WTC11 (cell line): ENCODE measurements around the gene DNTT.

Source experiments
- CTCF ChIP-seq: fragments of 200-600 bp; IDR thresholded peaks from 2 replicates; pipeline ENCODE4 v1.8.0; 2022; ENCODE audit warnings: antibody characterized with exemption
- IRF2 ChIP-seq: sonication (generic); formaldehyde crosslinking; IDR thresholded peaks from 2 replicates; pipeline ENCODE4 v1.8.0; 2022; ENCODE audit warnings: low read depth, missing genetic modification reagents, borderline replicate concordance
- JUN ChIP-seq: sonication (generic); formaldehyde crosslinking; IDR thresholded peaks from 2 replicates; pipeline ENCODE4 v1.8.0; 2023; ENCODE audit warnings: mild to moderate bottlenecking, missing genetic modification reagents
- MAX ChIP-seq: sonication (generic); formaldehyde crosslinking; IDR thresholded peaks from 2 replicates; pipeline ENCODE4 v1.8.0; 2022; ENCODE audit warnings: mild to moderate bottlenecking, missing genetic modification reagents
- SMAD4 ChIP-seq: sonication (generic); formaldehyde crosslinking; IDR thresholded peaks from 2 replicates; pipeline ENCODE4 v1.8.0; 2022; ENCODE audit warnings: mild to moderate bottlenecking, missing genetic modification reagents
- SP1 ChIP-seq: sonication (generic); formaldehyde crosslinking; conservative IDR thresholded peaks from 2 replicates; pipeline ENCODE4 v1.8.1; 2022; ENCODE audit warnings: missing genetic modification reagents
- TEAD4 ChIP-seq: sonication (generic); formaldehyde crosslinking; IDR thresholded peaks from 2 replicates; pipeline ENCODE4 v1.8.0; 2022; ENCODE audit warnings: mild to moderate bottlenecking, missing genetic modification reagents
- ZNF121 ChIP-seq: sonication (generic); formaldehyde crosslinking; IDR thresholded peaks from 2 replicates; pipeline ENCODE4 v1.8.0; 2023; ENCODE audit warnings: missing genetic modification reagents
- ZNF396 ChIP-seq: fragments of 250-450 bp; sonication (Bioruptor Pico); IDR thresholded peaks from 2 replicates; pipeline ENCODE4 v1.8.0; 2021; ENCODE audit warnings: mild to moderate bottlenecking, moderate library complexity, borderline replicate concordance
- ZNF532 ChIP-seq: fragments of 250-450 bp; sonication (Bioruptor Pico); IDR thresholded peaks from 2 replicates; pipeline ENCODE4 v1.9.0; 2021; ENCODE audit warnings: mild to moderate bottlenecking, borderline replicate concordance
- TF ChIP-seq, protein P1 (sequence below): sonication (generic); formaldehyde crosslinking; IDR thresholded peaks from 2 replicates; pipeline ENCODE4 v1.8.1; 2023; ENCODE audit warnings: mild to moderate bottlenecking, missing genetic modification reagents

DNA sequence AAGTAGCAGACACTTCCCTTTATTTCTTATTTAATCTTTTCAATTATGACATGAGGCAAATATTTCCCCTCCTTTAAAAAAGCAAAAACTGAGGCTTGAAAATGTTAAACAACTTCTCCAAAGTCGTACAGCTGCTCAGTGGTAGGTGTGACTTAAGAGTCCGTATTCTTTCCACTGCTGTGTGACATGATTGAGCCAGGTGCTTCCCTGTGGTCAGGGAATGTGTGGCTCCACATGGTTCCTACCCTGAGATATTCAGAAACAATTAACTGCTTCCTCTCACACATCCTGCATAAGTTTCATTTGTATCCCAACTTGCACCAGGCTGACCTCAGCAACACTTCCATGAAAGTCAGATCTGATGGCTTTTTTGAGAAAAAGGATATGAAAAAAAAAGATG is 41.0 kb downstream of the DNTT start:
- TF ChIP-seq CTCF (no peak), MAX (CRISPR knock-in tag) (no peak), JUN (CRISPR knock-in tag) (no peak), SP1 (CRISPR knock-in tag) (no peak), SMAD4 (no peak), ZNF532 (no peak), IRF2 (CRISPR knock-in tag) (no peak), ZNF121 (CRISPR knock-in tag) (no peak), TEAD4 (CRISPR knock-in tag) (no peak), ZNF396 (CRISPR knock-in tag) (no peak)
- TF ChIP-seq, protein P1, sequence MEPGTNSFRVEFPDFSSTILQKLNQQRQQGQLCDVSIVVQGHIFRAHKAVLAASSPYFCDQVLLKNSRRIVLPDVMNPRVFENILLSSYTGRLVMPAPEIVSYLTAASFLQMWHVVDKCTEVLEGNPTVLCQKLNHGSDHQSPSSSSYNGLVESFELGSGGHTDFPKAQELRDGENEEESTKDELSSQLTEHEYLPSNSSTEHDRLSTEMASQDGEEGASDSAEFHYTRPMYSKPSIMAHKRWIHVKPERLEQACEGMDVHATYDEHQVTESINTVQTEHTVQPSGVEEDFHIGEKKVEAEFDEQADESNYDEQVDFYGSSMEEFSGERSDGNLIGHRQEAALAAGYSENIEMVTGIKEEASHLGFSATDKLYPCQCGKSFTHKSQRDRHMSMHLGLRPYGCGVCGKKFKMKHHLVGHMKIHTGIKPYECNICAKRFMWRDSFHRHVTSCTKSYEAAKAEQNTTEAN, result no peak
